ENCODE measurements around the gene TINCR. TPM values are rescaled to one million over a fixed set of nuclear protein-coding genes. Genes with fewer than 3 reads are reported as not detected.
"Not testable (repeated sequence)": the region's sequence is repeated elsewhere in the genome, so short reads cannot be mapped to it uniquely, and the experiment has no call there.

The TINCR gene
- 0.50 and 1.8 TPM in 2 replicates for total RNA-seq (2014; rRNA removed; shearing (Covaris generic))

GRCh38 chr19:5567360-5567969 lies at the start of gene TINCR:
Gene TINCR (minus strand): TSS chr19:5567953.
- DNase-seq (ENCODE audit: low spot score), result no peak

DNA sequence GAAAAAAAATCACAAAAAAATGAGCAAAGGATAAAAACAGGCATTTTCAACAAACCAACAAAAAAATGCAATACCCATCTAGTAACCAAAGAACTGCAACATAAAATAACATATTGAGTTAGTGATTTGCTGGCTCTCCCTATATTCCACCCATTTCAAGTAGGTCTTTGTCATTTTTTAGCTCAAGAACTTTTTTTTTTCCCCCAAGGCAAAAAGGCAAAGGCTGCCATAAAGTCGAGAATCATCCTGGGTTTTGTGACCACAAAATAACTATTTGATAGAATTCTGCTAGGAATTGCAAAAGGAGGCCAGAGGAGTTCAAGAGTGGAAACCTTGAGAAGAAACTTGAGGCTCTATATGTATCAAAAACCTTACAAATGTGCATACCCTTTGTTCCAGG lies 49.3 kb upstream of the TINCR start:
- no peak for DNase-seq (ENCODE audit: low spot score)

- DNase-seq (ENCODE audit: low spot score), result peak; percentile 8
Observed at GRCh38 chr19:5615756-5616327, 48.1 kb upstream of the TINCR start.

GRCh38 chr19:5612891-5613865 lies 45.4 kb upstream of the TINCR start:
- DNase-seq (ENCODE audit: low spot score), result no peak

- DNase-seq (ENCODE audit: low spot score), result no peak
Observed at GRCh38 chr19:5609881-5610448, 42.2 kb upstream of the TINCR start.

- not testable (repeated sequence) for DNase-seq (ENCODE audit: low spot score)
Observed at GRCh38 chr19:5608766-5609165, 41.0 kb upstream of the TINCR start.

- DNase-seq (ENCODE audit: low spot score), result no peak
Observed at GRCh38 chr19:5608291-5608690, 40.5 kb upstream of the TINCR start.

DNA sequence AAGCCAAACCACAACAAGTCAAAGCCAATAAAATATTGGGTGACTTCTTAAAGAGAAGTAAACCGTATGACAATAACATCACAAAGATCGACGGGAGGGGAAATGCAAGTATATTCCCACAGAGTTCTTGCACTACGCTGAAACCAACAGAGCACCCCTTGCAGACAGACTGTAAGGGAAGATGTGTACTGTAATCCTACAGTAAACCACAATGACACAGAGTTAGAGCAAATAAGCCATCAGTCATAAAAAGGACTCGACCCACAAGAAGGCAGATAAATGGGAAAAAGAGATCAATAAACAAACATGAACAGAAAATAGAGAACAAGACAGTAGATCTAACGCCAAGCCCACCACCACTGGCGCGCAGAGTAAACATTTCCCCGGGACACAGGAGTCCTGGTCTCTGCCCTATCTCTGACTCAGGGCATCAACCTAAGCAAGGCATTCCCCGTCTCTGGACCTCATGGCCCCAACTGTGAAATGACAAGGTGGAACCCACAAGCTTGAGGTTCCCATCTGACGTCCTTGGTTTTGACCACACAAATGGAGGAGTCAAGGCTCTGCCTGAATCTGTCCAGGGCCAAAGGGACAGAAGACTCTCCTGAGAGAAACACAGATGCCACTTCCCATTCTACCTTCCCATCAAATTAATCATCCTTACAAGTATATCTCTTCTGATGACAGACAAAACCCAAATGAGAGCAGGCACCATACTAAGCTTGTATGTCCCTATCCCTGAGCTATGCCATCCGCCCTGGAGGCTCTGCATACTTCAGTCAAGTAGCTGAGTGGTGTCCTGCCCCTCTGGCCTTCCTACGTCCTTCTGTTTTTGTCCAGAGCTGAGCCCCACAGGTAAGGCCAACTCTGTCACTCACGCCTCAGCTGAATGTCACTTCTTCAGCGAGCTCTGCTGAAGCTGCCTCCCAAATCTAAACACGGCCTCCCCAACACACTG lies 39.8 kb upstream of the TINCR start:
- no peak for DNase-seq (ENCODE audit: low spot score)

GRCh38 chr19:5605362-5605761 lies 37.6 kb upstream of the TINCR start:
- DNase-seq (ENCODE audit: low spot score), result no peak

- no peak for DNase-seq (ENCODE audit: low spot score)
Observed at GRCh38 chr19:5603626-5604025, 35.9 kb upstream of the TINCR start.

- no peak for DNase-seq (ENCODE audit: low spot score)
Observed at GRCh38 chr19:5600797-5601196, 33.0 kb upstream of the TINCR start.

- no peak for DNase-seq (ENCODE audit: low spot score)
Observed at GRCh38 chr19:5595745-5596144, 28.0 kb upstream of the TINCR start.

DNA sequence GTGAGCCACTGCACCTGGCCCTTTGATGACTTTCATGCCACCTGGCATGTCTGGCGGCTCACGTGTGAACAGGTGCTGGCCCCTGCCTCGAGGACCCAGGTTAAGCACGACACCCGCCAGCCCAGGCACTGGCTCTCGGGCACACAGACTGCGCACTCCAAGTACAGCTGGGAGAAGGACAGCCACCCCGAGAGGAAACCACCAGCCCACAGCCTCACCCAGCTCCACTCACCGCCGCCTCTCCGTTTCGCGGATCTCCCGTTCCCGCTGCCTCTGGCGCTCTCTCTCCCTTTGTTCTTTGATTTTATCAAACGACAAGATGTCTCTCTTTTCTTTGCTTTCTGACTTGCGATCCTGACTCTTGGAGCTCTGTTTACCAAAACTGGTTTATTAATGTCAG lies 27.4 kb upstream of the TINCR start:
- no peak for DNase-seq (ENCODE audit: low spot score)

GRCh38 chr19:5594521-5594950 lies 26.8 kb upstream of the TINCR start:
- no peak for DNase-seq (ENCODE audit: low spot score)

DNA sequence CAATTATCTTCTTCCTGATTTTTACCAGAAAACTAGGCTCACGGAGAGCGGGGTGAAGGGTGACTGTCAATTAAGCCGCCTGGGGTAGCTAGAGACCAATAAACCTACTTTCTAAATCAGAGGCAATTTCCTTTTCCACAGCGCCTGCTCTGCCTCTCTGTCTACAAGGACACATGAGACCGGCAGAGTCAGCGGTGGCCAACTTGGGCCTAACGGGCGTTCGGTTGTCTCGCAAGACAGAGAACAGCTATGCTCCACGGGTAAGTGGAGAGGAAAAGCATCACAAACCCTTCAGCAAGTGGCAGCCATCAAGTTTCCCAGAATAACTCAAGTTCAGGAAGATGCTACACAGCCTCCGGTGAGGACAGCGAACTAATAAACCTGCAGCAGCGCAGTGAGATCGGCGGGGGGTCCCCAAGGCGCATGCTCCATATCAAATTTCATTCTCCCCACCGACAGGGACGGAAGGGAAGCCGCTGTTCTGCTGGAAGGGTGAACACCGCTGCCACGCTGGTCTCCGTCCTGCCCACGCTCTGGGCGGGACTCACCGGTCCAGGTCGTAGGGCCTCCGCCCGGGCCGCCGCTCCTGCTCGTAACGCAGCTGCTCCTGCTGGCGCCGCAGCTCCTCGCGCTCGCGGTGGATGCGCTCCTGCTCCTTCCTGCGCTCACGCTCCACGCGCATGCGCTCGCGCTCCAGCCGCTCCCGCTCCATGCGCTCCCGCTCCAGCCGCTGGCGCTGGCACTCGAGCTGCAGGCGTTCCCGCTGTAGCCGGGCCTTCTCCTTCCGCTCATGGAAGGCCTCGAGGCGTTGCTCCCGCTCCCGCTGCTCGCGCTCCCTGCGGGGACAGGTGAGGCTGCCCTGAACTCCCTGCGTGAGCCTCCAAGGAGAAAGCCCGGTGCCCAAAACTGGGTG lies 25.8 kb upstream of the TINCR start:
- DNase-seq (ENCODE audit: low spot score), result no peak

GRCh38 chr19:5592531-5593342 lies 25.0 kb upstream of the TINCR start:
- no peak for DNase-seq (ENCODE audit: low spot score)

GRCh38 chr19:5591476-5591875 lies 23.7 kb upstream of the TINCR start:
- no peak for DNase-seq (ENCODE audit: low spot score)

DNA sequence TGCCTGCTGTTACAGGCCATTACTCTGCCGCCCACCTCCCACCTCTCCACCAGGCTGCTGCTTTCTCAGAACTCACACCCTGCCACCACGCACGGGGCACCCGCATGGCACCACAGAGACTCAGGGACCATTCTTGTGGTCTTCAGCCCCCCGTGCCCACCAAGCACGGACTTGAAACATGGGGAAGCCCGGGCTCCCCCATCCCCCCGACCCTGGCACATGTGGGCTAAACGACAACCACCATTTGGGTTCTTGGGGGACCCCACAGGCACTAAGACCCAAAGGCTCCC lies 23.1 kb upstream of the TINCR start:
- no peak for DNase-seq (ENCODE audit: low spot score)

DNA sequence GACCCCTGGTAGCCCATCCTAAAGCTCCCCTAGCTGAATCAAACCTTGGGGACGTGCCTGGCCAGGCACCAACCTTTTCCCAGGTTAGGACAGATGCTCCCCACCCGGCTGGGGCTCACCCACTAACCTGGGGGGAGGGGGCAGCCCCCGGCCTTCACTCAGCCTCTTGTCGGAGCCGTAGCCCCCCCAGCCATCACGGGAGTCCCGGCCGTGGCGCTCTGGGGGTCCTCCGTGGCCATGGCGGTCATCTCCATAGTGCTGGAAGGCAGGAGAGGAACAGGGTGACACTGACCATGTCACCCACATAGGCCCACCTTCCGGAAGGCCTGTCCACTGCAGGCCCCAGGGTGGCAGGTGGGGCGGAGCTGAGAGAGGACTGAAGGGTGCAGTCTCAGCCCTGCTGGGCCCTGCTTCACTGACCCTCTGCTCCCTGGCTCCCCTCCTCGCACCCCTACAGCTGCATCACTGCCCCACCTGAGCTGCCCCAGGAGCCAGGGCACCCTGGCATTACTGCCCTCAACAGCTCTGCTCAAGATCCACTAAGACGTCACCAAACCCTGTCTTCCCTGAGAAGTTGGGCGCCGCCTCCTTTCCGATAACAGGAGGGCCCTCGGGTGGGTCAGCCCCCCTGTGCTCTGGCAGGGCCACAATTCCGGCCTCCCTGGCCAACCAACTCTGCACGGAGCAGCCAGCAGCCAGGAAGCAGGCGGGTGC lies 22.6 kb upstream of the TINCR start:
- DNase-seq (ENCODE audit: low spot score), result no peak
